ENCODE results near the gene LRRN4CL.

Gene LRRN4CL

GRCh38 chr11:62646825-62647608 lies 42.3 kb downstream of the LRRN4CL start:
- DNase-seq (ENCODE audit: low spot score) = no peak

GRCh38 chr11:62645946-62646824 lies 43.1 kb downstream of the LRRN4CL start, which contains the start of gene GANAB:
TSS of gene GANAB (minus strand) at chr11:62646613. CDS start at chr11:62646599, 14 bp downstream.
- DNase-seq (ENCODE audit: low spot score) = peak; percentile 98

GRCh38 chr11:62645671-62645945 lies 43.7 kb downstream of the LRRN4CL start:
- DNase-seq (ENCODE audit: low spot score) = no peak

GRCh38 chr11:62644220-62644619 lies 45.1 kb downstream of the LRRN4CL start:
- DNase-seq (ENCODE audit: low spot score) = no peak

Data from kidney capillary endothelial cell (primary cell).